Gastrocnemius medialis (tissue), 4 donors: ENCODE measurements around the gene LILRA2. TPM values are rescaled to one million over a fixed set of nuclear protein-coding genes. Genes with fewer than 3 reads are reported as not detected.

Experiments used
- ATAC-seq, 2 donors: fragments of 150-250 bp; one replicate each; pipeline ENCODE4 v1.9.1; 2016
- DNase-seq, 2 donors: peaks; one replicate each; pipeline ENCODE4 v3.0.0-alpha.2; 2019
- H3K27ac ChIP-seq, 4 donors: fragments of 200-600 bp; sonication (generic); 1 replicate in 1 of 4; 2 replicates in 3 of 4; pipeline ENCODE4 v1.5.1; 2016 to 2018; ENCODE audit warnings: mild to moderate bottlenecking in 2 of 4, moderate library complexity in 1 of 4
- H3K27me3 ChIP-seq, 3 donors: fragments of 200-600 bp; sonication (generic) in 2 of 3; 1 replicate in 1 of 3; 2 replicates in 2 of 3; pipeline versions ENCODE4 v1.5.1 to v1.6.0; 2016 to 2019; ENCODE audit warnings: mild to moderate bottlenecking in 1 of 3, moderate library complexity in 1 of 3
- H3K36me3 ChIP-seq, 2 donors: fragments of 200-600 bp; sonication (generic) in 1 of 2; one replicate each; pipeline ENCODE4 v1.5.1; 2017 to 2018
- H3K4me1 ChIP-seq, 2 donors: fragments of 200-600 bp; sonication (generic) in 1 of 2; one replicate each; pipeline ENCODE4 v1.5.1; 2016 to 2017; ENCODE audit warnings: mild to moderate bottlenecking in 2 of 2
- H3K4me3 ChIP-seq, 4 donors: fragments of 200-600 bp; sonication (generic) in 3 of 4; 1 replicate in 1 of 4; 2 replicates in 3 of 4; pipeline ENCODE4 v1.5.1; 2016 to 2019; ENCODE audit warnings: mild to moderate bottlenecking in 2 of 4
- H3K9me3 ChIP-seq, 3 donors: fragments of 200-600 bp; sonication (generic) in 2 of 3; 1 replicate in 1 of 3; 2 replicates in 2 of 3; pipeline ENCODE4 v1.5.1; 2016 to 2019
- CTCF ChIP-seq, 5 experiments: fragments of 450-650 bp in 3 of 5; fragments of 200-600 bp in 2 of 5; sonication (generic) in 2 of 5; IDR thresholded peaks in 4 of 5; conservative IDR thresholded peaks in 1 of 5; 1 replicate in 4 of 5; 2 replicates in 1 of 5; pipeline ENCODE4 v1.5.1; 2016 to 2019; ENCODE audit warnings: antibody characterized with exemption in 5 of 5, mild to moderate bottlenecking in 3 of 5, moderate library complexity in 3 of 5
- POLR2A ChIP-seq, 2 donors: fragments of 450-650 bp; IDR thresholded peaks; one replicate each; pipeline ENCODE4 v1.6.1; 2017; ENCODE audit warnings: antibody characterized with exemption in 2 of 2, mild to moderate bottlenecking in 2 of 2, moderate library complexity in 2 of 2
- in situ Hi-C, 4 donors: fragments of 200-750 bp; cut with MboI; loops; one replicate each; pipeline versions ENCODE4 v1.15.0 to v1.8.0; 2017; ENCODE audit warnings: low sequenced_read_pairs in 4 of 4
- intact Hi-C: fragments of 100-400 bp; cut with DNase I; formaldehyde crosslinking; loops from one replicate; pipeline ENCODE4 v1.15.1; 2023; ENCODE audit warnings: low total_unique reads
- total RNA-seq, 4 donors: library from RNA; depleted of rRNA; stranded (reverse); fragments of >200 nt; gene quantifications; one replicate each; pipeline versions ENCODE4 v1.1.0 to v1.2.3, GENCODE V29; 2016

LILRA2 gene
- total RNA-seq, 4 donors from 2014 or later = 0.44 to 1.0 (median 0.91) TPM; not detected in 1

- intact Hi-C loops (no loop called here), in situ Hi-C loops (no loop called here)
- no peak overlapping the region for H3K4me3 ChIP-seq
- no peaks in the 10 kb centered on the region for H3K27me3 ChIP-seq
- DNase-seq = no peak
- TF ChIP-seq POLR2A (IDR thresholded peaks at IDR 0.05) (no peak), CTCF (IDR thresholded peaks at IDR 0.05 in 4 of 5, conservative IDR thresholded peaks at IDR 0.05 in 1 of 5) (no peak)
- no peak for ATAC-seq
- H3K36me3 ChIP-seq = no peaks in the 10 kb centered on the region
- H3K9me3 ChIP-seq = no peaks in the 10 kb centered on the region
- H3K4me1 ChIP-seq = no peaks in the 10 kb centered on the region
- no peak overlapping the region for H3K27ac ChIP-seq
Observed at GRCh38 chr19:54600212-54600611, 26.6 kb downstream of the LILRA2 start.

GRCh38 chr19:54606230-54606629 lies 32.6 kb downstream of the LILRA2 start:
- no peak for ATAC-seq
- DNase-seq = no peak
- intact Hi-C loops (no loop called here), in situ Hi-C loops (no loop called here)
- no peak for TF ChIP-seq CTCF (IDR thresholded peaks at IDR 0.05 in 4 of 5, conservative IDR thresholded peaks at IDR 0.05 in 1 of 5)
- Histone ChIP-seq H3K4me1 (no peaks in the 10 kb centered on the region), H3K36me3 (no peaks in the 10 kb centered on the region), H3K27ac (no peak overlapping the region), H3K27me3 (no peaks in the 10 kb centered on the region), H3K9me3 (peaks cover 0 to 6% (median 0%) of the 10 kb centered on the region in 3 donors), H3K4me3 (no peak overlapping the region)

- TF ChIP-seq POLR2A (IDR thresholded peaks at IDR 0.05) (no peak), CTCF (IDR thresholded peaks at IDR 0.05 in 4 of 5, conservative IDR thresholded peaks at IDR 0.05 in 1 of 5) (no peak)
- Histone ChIP-seq H3K36me3 (no peaks in the 10 kb centered on the region), H3K4me3 (no peak overlapping the region), H3K27ac (no peak overlapping the region), H3K27me3 (no peaks in the 10 kb centered on the region), H3K9me3 (peaks cover 0 to 6% (median 0%) of the 10 kb centered on the region in 3 donors), H3K4me1 (no peaks in the 10 kb centered on the region)
- DNase-seq = no peak
- in situ Hi-C loops = no loop called here
- no peak for ATAC-seq
- intact Hi-C loops = no loop called here
Observed at GRCh38 chr19:54606891-54607784, 33.5 kb downstream of the LILRA2 start.

GRCh38 chr19:54607785-54608150 lies 34.2 kb downstream of the LILRA2 start:
- H3K9me3 ChIP-seq = peaks cover 0 to 6% (median 0%) of the 10 kb centered on the region in 3 donors

More at GRCh38 chr19:54607785-54608150, 34.2 kb downstream of the LILRA2 start:
- intact Hi-C loops = no loop called here
- no peaks in the 10 kb centered on the region for H3K36me3 ChIP-seq
- in situ Hi-C loops = no loop called here
- no peak overlapping the region for H3K4me3 ChIP-seq
- TF ChIP-seq CTCF (IDR thresholded peaks at IDR 0.05 in 4 of 5, conservative IDR thresholded peaks at IDR 0.05 in 1 of 5) (no peak), POLR2A (IDR thresholded peaks at IDR 0.05) (no peak)
- DNase-seq (no peak), ATAC-seq (no peak)
- no peaks in the 10 kb centered on the region for H3K4me1 ChIP-seq
- H3K27me3 ChIP-seq = no peaks in the 10 kb centered on the region
- no peak overlapping the region for H3K27ac ChIP-seq
